GM12865 (cell line): ENCODE results near the gene FRMD3.

Experiments
- DNase-seq: peaks from one replicate; pipeline ENCODE4 v3.0.0; 2010; ENCODE audit warnings: low read depth
- H3K4me3 ChIP-seq: 2 replicates; pipeline ENCODE4 v1.5.1; 2011; ENCODE audit warnings: mild to moderate bottlenecking, low read depth, low read length, control low read depth
- CTCF ChIP-seq: IDR thresholded peaks from 2 replicates; pipeline ENCODE4 v1.5.1; 2011; ENCODE audit warnings: low read length, control low read depth, low read depth, inconsistent platforms; ENCODE audit not compliant: insufficient read depth; ENCODE audit errors: missing control alignments

FRMD3 gene

DNA sequence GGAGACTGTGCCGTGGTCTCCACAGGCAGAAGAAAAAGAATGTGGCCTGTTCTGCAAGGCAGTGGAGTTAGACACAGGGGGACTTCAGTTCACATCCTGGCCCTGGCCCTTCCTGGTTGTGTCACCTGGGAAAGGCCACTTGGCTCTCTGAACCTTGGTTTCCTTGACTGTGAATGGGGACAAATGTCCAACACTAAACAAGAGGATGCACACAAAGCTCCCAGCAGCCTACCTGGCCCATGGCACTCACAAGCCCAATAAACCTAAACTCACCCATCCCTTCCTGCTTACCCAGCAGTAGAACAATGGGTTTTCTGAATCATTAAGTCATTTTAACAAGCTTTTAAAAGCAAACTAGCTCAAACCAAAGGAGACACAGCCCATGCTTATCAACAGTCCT, 103.9 kb downstream of the FRMD3 start:
- no peak for TF ChIP-seq CTCF
- no peak for DNase-seq
- no peak overlapping the region for H3K4me3 ChIP-seq

- TF ChIP-seq CTCF = no peak
- DNase-seq = no peak
- H3K4me3 ChIP-seq = no peak overlapping the region
Measured at GRCh38 chr9:83433846-83434245, 104.4 kb downstream of the FRMD3 start.

GRCh38 chr9:83432877-83433550, 105.2 kb downstream of the FRMD3 start:
- DNase-seq = no peak
- no peak for TF ChIP-seq CTCF
- no peak overlapping the region for H3K4me3 ChIP-seq

DNA sequence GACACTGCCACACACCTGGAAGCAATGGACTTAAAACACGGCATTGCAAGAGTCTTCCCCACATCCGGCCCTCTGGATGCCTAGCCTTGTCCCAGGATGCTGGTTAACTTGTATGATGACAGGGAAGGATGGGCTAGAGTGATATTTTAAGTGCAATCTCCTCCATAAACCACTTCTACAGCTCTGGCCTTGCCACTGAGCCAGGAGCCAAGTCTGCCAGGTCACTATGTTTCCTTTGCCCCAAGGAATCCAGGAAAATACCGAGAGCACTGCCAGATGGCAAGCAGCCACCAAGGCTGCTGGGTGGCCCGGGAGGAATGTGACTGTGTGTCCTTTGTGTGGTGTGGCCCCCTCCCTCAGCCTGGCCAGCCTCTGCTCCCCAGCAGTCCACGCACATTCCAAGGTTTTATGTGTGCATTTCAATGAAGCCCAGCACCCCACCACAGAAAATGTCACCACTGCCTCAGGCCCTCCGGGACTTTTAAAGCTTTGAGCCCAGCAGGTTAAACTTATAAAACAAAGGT, 106.0 kb downstream of the FRMD3 start:
- H3K4me3 ChIP-seq = no peak overlapping the region
- TF ChIP-seq CTCF = no peak
- DNase-seq = no peak

- no peak for DNase-seq
Measured at GRCh38 chr9:83431101-83432060, 106.8 kb downstream of the FRMD3 start.

DNA sequence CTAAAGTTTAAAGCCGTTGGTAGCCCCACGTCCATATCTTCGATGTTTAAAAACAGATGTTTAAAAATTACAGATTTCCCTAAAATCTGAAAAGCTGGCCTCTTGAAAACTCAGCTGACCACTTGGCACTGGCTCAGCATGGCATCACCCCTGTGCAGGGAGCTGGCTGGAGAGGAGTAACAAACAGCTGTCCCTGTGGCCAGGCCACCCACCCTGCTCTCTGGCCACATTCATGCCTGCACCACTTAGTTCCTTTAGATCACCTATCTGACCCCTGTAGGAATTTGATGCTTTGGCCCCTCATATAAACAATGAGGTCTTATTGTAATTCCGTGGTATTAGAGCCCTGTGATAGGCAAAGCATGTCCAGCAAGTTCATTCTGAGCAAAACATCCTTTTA, 107.5 kb downstream of the FRMD3 start:
- TF ChIP-seq CTCF = no peak
- no peak for DNase-seq
- H3K4me3 ChIP-seq = no peak overlapping the region

More at GRCh38 chr9:83431101-83432060, 106.8 kb downstream of the FRMD3 start:
- no peak overlapping the region for H3K4me3 ChIP-seq
- no peak for TF ChIP-seq CTCF
